T-cell (primary cell): ENCODE measurements around the gene ZSWIM6. TPM values are rescaled to one million over a fixed set of nuclear protein-coding genes. Genes with fewer than 3 reads are reported as not detected.

Experiments used
- ATAC-seq, 4 experiments: fragments of 200-7000 bp in 3 of 4; fragments of 150-1000 bp in 1 of 4; cut with Tn5 transposase; replicated peaks in 1 of 4; 1 replicate in 3 of 4; 2 replicates in 1 of 4; pipeline ENCODE4 v1.10.0; 2021; ENCODE audit warnings: moderate library complexity in 3 of 4, mild to moderate bottlenecking in 2 of 4, moderate number of reproducible peaks in 1 of 4
- CTCF ChIA-PET, 2 donors: fragments of 300-600 bp; sonication (Branson Sonifier 250); formaldehyde crosslinking; loops; one replicate each; lab custom pipeline; 2022; ENCODE audit warnings: antibody characterized with exemption in 2 of 2; lab: Charles Lee
- POLR2A ChIA-PET, 2 donors: fragments of 300-600 bp; sonication (Branson Sonifier 250); formaldehyde crosslinking; loops; one replicate each; lab custom pipeline; 2022; ENCODE audit warnings: antibody characterized with exemption in 2 of 2; lab: Charles Lee
- DNase-seq, 35 experiments: peaks; one replicate each; pipeline versions ENCODE4 v3.0.0 to v3.0.0-alpha.2; 2013 to 2023
- H3K27ac ChIP-seq: one replicate; pipeline ENCODE4 v1.5.1; 2013; ENCODE audit warnings: low read length
- H3K27me3 ChIP-seq, 2 experiments: replicated peaks in 1 of 2; 1 replicate in 1 of 2; 2 replicates in 1 of 2; pipeline versions ENCODE4 v1.6.1 to v1.7.0; 2013; ENCODE audit warnings: low read length in 1 of 2, mixed read lengths in 1 of 2; ENCODE audit not compliant: control insufficient read depth in 2 of 2, insufficient read depth in 2 of 2; ENCODE audit errors: extremely low read depth in 1 of 2
- H3K36me3 ChIP-seq, 2 donors: 1 replicate in 1 of 2; 2 replicates in 1 of 2; pipeline versions ENCODE4 v1.6.1 to v1.7.0; 2013; ENCODE audit warnings: low read length in 1 of 2; ENCODE audit not compliant: control insufficient read depth in 2 of 2, insufficient read depth in 1 of 2; ENCODE audit errors: extremely low read depth in 1 of 2
- H3K4me1 ChIP-seq, 2 experiments: 1 replicate in 1 of 2; 2 replicates in 1 of 2; pipeline versions ENCODE4 v1.6.1 to v1.7.0; 2013; ENCODE audit warnings: low read length in 2 of 2, mixed read lengths in 1 of 2; ENCODE audit not compliant: insufficient read depth in 2 of 2, control insufficient read depth in 1 of 2; ENCODE audit errors: extremely low read depth in 1 of 2
- H3K4me3 ChIP-seq, 2 donors: 1 replicate in 1 of 2; 2 replicates in 1 of 2; pipeline versions ENCODE4 v1.5.1 to v1.7.0; 2013; ENCODE audit warnings: mild to moderate bottlenecking in 2 of 2, low read length in 1 of 2, moderate library complexity in 1 of 2; ENCODE audit not compliant: control insufficient read depth in 1 of 2; ENCODE audit errors: extremely low read depth in 1 of 2
- H3K9me3 ChIP-seq: 2 replicates; pipeline ENCODE4 v1.7.0; 2013
- H3K27ac Mint-ChIP-seq, 2 donors: one replicate each; pipeline ENCODE4 v1.8.0; 2020 to 2021; ENCODE audit warnings: mild to moderate bottlenecking in 2 of 2, mixed read lengths in 2 of 2
- H3K27me3 Mint-ChIP-seq, 2 donors: one replicate each; pipeline ENCODE4 v1.8.0; 2021 to 2022; ENCODE audit warnings: mixed read lengths in 2 of 2
- H3K36me3 Mint-ChIP-seq: one replicate; pipeline ENCODE4 v1.8.0; 2021; ENCODE audit warnings: mixed read lengths
- H3K4me1 Mint-ChIP-seq, 3 donors: one replicate each; pipeline ENCODE4 v1.8.0; 2020 to 2022; ENCODE audit warnings: mixed read lengths in 3 of 3, mild to moderate bottlenecking in 1 of 3
- H3K4me3 Mint-ChIP-seq, 3 donors: one replicate each; pipeline ENCODE4 v1.8.0; 2020 to 2022; ENCODE audit warnings: mild to moderate bottlenecking in 3 of 3, mixed read lengths in 3 of 3, moderate library complexity in 3 of 3
- H3K9me3 Mint-ChIP-seq, 3 donors: one replicate each; pipeline ENCODE4 v1.8.0; 2020 to 2022; ENCODE audit warnings: mixed read lengths in 3 of 3
- WGBS: methylation state at CpG from one replicate; pipeline ENCODE4 v1.1.5; 2013; ENCODE audit warnings: missing lambda C conversion rate; ENCODE audit not compliant: insufficient coverage; 5-methylcytosine and 5-hydroxymethylcytosine counted together
- total RNA-seq, 35 experiments: library from RNA in 6 of 35; stranded (reverse) in 6 of 35; fragments of 120-200 nt in 1 of 35; gene quantifications; one replicate each; pipeline versions ENCODE4 v1.2.1 to v1.2.4 and lab custom pipeline; 2013 to 2026

ZSWIM6 gene
- total RNA-seq, 5 donors from 2014 or later (not counting 1 experiment from before 2014, with no cell fraction given): 8.3 to 11.3 (median 10.1) TPM

DNA sequence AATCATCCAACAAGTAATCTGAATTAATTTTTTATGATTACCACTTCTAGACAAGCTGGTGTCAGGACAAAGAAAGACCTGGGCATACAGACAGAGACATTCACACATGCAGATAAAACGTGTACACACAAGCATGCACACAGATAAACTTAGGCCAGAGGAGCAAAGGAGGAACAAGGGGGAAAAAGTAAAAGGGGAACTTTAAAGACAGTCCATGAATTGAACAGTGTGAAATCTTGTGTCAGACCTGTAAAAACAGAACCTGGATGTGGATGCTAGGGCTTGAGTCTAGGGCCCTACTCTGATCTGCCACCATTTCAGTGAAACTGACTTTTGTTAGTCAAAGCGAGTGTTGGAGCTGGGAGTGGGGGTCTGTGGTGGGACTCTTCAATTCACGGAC lies 11.2 kb upstream of the ZSWIM6 start:
- ChIA-PET CTCF (no interaction called here), POLR2A (no interaction called here)
- H3K9me3 Mint-ChIP-seq: no peaks in the 10 kb centered on the region
- Histone ChIP-seq H3K9me3 (no peaks in the 10 kb centered on the region), H3K4me1 (no peaks in the 10 kb centered on the region), H3K4me3 (no peak overlapping the region), H3K36me3 (no peaks in the 10 kb centered on the region), H3K27me3 (peaks cover 0 to 18% of the 10 kb centered on the region in 2 experiments), H3K27ac (no peak overlapping the region)
- no peak overlapping the region for H3K27ac Mint-ChIP-seq
- WGBS: no CpG with 5 or more reads among the region's 3 CpGs
- H3K27me3 Mint-ChIP-seq: peaks cover 14 to 17% of the 10 kb centered on the region in 2 donors
- peaks cover 4% of the 10 kb centered on the region for H3K36me3 Mint-ChIP-seq
- H3K4me3 Mint-ChIP-seq: no peak overlapping the region
- peaks cover 10 to 18% (median 10%) of the 10 kb centered on the region in 3 donors for H3K4me1 Mint-ChIP-seq
- no peak for ATAC-seq
- DNase-seq: no peak

DNA sequence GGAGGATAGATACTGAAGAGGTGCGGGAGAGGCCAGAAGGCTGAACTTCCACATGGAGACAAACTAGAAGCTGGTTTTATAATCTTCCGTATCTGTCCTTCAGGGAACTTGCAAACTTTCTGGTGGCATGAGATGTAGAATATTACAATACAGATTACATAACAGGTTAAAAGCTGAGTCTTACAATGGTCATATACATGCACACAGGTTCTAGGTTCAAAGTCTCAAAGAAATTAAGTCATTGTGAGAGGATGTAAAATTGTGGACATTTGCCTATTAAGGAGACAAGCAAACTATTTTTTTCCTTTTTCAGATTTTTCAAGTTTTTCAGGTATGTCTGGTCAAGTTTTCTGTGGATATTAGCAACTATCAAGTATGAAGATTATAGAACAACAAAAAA lies 10.4 kb upstream of the ZSWIM6 start:
- H3K27ac Mint-ChIP-seq: no peak overlapping the region
- peaks cover 0 to 18% of the 10 kb centered on the region in 2 experiments for H3K27me3 ChIP-seq
- ATAC-seq: no peak
- no peaks in the 10 kb centered on the region for H3K9me3 ChIP-seq
- H3K36me3 Mint-ChIP-seq: peaks cover 4% of the 10 kb centered on the region
- H3K36me3 ChIP-seq: no peaks in the 10 kb centered on the region
- ChIA-PET CTCF (interaction anchor here in 1 of 2 donors (0.5 kb wide), 1 partner anchor 15 kb away, joined by 3 read pairs; no protein-coding TSS in a partner anchor), POLR2A (no interaction called here)
- peaks cover 10 to 18% (median 10%) of the 10 kb centered on the region in 3 donors for H3K4me1 Mint-ChIP-seq
- H3K27me3 Mint-ChIP-seq: peaks cover 11 to 17% of the 10 kb centered on the region in 2 donors
- H3K9me3 Mint-ChIP-seq: no peaks in the 10 kb centered on the region
- no peak overlapping the region for H3K4me3 Mint-ChIP-seq
- H3K4me1 ChIP-seq: no peaks in the 10 kb centered on the region
- no peak overlapping the region for H3K4me3 ChIP-seq
- DNase-seq: no peak
- WGBS: no CpG with 5 or more reads among the region's 2 CpGs
- no peak overlapping the region for H3K27ac ChIP-seq

- Histone ChIP-seq H3K36me3 (no peaks in the 10 kb centered on the region), H3K4me1 (peaks cover 0 to 5% of the 10 kb centered on the region in 2 experiments), H3K27ac (no peak overlapping the region), H3K27me3 (peaks cover 0 to 18% of the 10 kb centered on the region in 2 experiments), H3K4me3 (no peak overlapping the region), H3K9me3 (no peaks in the 10 kb centered on the region)
- H3K9me3 Mint-ChIP-seq: no peaks in the 10 kb centered on the region
- DNase-seq (no peak), ATAC-seq (no peak)
- 92% methylated on average over 3 of the region's 4 CpGs for WGBS
- POLR2A ChIA-PET: no interaction called here
- no peak overlapping the region for H3K27ac Mint-ChIP-seq
- CTCF ChIA-PET: interaction anchor here in 1 of 2 donors (0.6 kb wide), 1 partner anchor 9 kb away, joined by 3 read pairs; no protein-coding TSS in a partner anchor
- H3K27me3 Mint-ChIP-seq: peaks cover 16 to 26% of the 10 kb centered on the region in 2 donors
- H3K36me3 Mint-ChIP-seq: peaks cover 4% of the 10 kb centered on the region
- H3K4me3 Mint-ChIP-seq: no peak overlapping the region
- peaks cover 17 to 18% (median 18%) of the 10 kb centered on the region in 3 donors for H3K4me1 Mint-ChIP-seq
These were observed 9.0 kb upstream of the ZSWIM6 start for GRCh38 chr5:61322738-61323725.

DNA sequence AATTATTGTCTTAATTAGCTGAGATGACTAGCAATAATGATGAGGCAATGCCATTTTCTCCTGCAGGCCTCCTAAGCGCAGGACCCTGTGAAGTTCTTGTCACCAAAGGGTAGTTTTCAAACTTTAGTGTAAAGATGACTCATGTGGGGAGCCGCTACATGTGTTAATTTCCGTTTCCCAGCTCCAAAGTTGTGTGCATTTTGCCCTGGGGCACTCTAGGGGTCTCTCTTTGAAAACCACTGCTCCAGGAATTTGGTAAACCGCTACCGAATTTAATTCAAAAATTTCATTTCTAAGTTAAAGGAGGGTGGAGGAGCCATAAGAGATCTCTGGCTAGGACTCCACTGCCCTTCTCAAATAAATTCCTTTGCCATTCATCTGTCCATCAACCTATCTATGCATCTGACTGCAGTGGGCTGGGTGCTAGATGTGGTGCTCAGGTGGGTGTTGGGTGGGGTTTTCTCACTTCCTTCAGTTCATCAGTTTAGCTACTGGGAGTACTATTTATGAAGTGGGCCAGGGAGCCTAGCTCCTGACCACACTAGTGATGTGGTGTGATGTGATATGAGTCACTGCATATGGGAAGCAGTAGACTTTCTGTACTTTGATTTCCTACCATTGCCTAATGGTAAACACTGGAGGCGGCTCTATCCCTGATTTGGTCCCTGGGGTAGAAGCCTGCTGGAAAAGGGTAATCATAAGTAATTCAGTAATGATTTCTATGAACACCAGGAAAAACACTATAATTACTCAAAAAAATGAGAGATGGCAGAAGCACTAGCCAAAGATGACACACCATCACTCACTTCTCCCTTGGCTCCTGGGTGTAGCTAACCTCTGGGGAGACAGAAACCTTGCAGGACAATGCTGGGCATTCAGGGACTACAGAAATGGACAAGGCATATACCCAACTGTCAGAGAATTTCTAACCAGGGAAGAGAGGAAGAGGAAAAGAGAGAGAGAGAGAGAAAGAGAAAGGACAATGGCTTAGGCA lies 4.0 kb upstream of the ZSWIM6 start:
- 34% methylated on average over 3 of the region's 6 CpGs for WGBS
- Mint-ChIP-seq H3K4me1 (peaks cover 18 to 33% (median 31%) of the 10 kb centered on the region in 3 donors), H3K9me3 (no peaks in the 10 kb centered on the region), H3K36me3 (peaks cover 4% of the 10 kb centered on the region), H3K27ac (peak overlapping the region in 1 of 2 donors; percentile 37), H3K27me3 (peaks cover 13 to 34% of the 10 kb centered on the region in 2 donors), H3K4me3 (no peak overlapping the region)
- Histone ChIP-seq H3K27ac (no peak overlapping the region), H3K4me1 (peaks cover 0 to 14% of the 10 kb centered on the region in 2 experiments), H3K9me3 (no peaks in the 10 kb centered on the region), H3K36me3 (no peaks in the 10 kb centered on the region), H3K27me3 (peaks cover 0 to 18% of the 10 kb centered on the region in 2 experiments), H3K4me3 (no peak overlapping the region)
- ATAC-seq (no peak), DNase-seq (peak in 1 of 35 experiments; percentile 40)
- POLR2A ChIA-PET: interaction anchor here in 1 of 2 donors (1.1 kb wide), 1 partner anchor 11 kb away, joined by 4 read pairs; no protein-coding TSS in a partner anchor
- CTCF ChIA-PET: interaction anchor here in 1 of 2 donors (0.6 kb wide), 1 partner anchor 14 kb away, joined by 5 read pairs; no protein-coding TSS in a partner anchor

DNA sequence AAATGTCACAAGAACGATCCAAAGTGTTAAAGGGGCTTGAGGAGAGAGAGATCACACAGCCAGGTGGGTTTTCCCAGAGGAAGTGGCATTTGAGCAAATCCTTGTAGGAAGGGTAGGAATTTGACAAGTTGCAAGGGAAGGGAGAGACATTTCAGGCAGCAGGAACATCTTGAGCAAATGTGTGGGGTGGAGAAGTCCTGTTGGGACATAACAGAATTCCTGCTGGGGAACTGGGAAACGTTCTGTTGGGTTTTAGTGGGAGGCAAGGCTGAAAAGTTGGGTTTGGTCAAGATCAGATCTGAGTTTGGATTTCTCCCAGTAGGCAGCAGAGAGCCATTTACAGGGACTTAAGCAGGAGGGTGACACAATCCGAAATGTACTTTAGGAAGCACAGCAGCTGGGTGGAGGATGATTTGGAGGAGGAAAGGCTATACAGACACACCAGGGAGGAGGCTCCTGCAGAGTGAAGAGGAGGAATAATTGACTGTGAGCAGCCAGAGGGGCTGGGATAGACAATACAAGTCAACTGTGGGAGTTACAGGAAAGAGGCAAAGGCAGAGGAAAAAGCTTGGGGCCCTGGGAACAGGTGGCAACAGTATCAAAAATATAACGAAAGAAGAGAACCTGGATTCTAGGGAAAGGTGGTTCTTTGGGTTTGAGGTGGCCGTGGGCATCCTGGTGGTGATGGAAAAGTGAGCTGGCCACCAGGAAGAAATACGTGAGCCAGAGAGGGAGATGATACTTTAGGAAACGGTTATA lies 3.1 kb upstream of the ZSWIM6 start:
- Mint-ChIP-seq H3K9me3 (no peaks in the 10 kb centered on the region), H3K27ac (peak overlapping the region in 1 of 2 donors; percentile 37), H3K4me3 (peak overlapping the region; percentile 45 to 95 (median 81)), H3K4me1 (peaks cover 16 to 34% (median 32%) of the 10 kb centered on the region in 3 donors), H3K36me3 (no peaks in the 10 kb centered on the region), H3K27me3 (peaks cover 6 to 28% of the 10 kb centered on the region in 2 donors)
- no peaks in the 10 kb centered on the region for H3K9me3 ChIP-seq
- 85% methylated on average over 7 of the region's 7 CpGs for WGBS
- H3K4me3 ChIP-seq: no peak overlapping the region
- no peaks in the 10 kb centered on the region for H3K36me3 ChIP-seq
- H3K27me3 ChIP-seq: peaks cover 0 to 18% of the 10 kb centered on the region in 2 experiments
- DNase-seq (no peak), ATAC-seq (no peak)
- H3K4me1 ChIP-seq: peaks cover 0 to 16% of the 10 kb centered on the region in 2 experiments
- ChIA-PET CTCF (interaction anchor here in 1 of 2 donors (1.0 kb wide), 1 partner anchor 15 kb away, joined by 7 read pairs; no protein-coding TSS in a partner anchor), POLR2A (interaction anchor here in 1 of 2 donors (0.6 kb wide), 1 partner anchor 166 kb away, joined by 4 read pairs; no protein-coding TSS in a partner anchor)
- no peak overlapping the region for H3K27ac ChIP-seq
